Skeletal muscle satellite cell (primary cell): ENCODE measurements around the gene P3H2. TPM values are rescaled to one million over a fixed set of nuclear protein-coding genes. Genes with fewer than 3 reads are reported as not detected.

Experiments
- H3K27me3 ChIP-seq: 2 replicates; pipeline ENCODE4 v1.7.0; 2013; ENCODE audit warnings: low read length; ENCODE audit not compliant: control insufficient read depth, insufficient read depth
- H3K36me3 ChIP-seq: 2 replicates; pipeline ENCODE4 v1.7.0; 2013; ENCODE audit warnings: mild to moderate bottlenecking, control low read depth, low read length; ENCODE audit not compliant: insufficient read depth
- H3K4me1 ChIP-seq: 2 replicates; pipeline ENCODE4 v1.7.0; 2013; ENCODE audit warnings: low read length; ENCODE audit not compliant: control insufficient read depth, insufficient read depth
- H3K4me2 ChIP-seq: 2 replicates; pipeline ENCODE4 v1.7.0; 2013; ENCODE audit warnings: mild to moderate bottlenecking, low read length
- H3K4me3 ChIP-seq: 2 replicates; pipeline ENCODE4 v1.7.0; 2013; ENCODE audit warnings: low read length
- H3K9ac ChIP-seq: 2 replicates; pipeline ENCODE4 v1.7.0; 2013; ENCODE audit warnings: mild to moderate bottlenecking, low read depth, low read length, moderate library complexity
- H3K9me3 ChIP-seq: replicated peaks from 2 replicates; pipeline ENCODE4 v1.7.0; 2013; ENCODE audit warnings: mild to moderate bottlenecking, control low read depth, low read length
- small RNA-seq: library from RNA; depleted of rRNA; stranded (forward); fragments of <200 nt; gene quantifications from one replicate; pipeline ENCODE3, GENCODE V24; 2012

The P3H2 gene

GRCh38 chr3:189927975-189928895, 192.5 kb downstream of the P3H2 start:
- Histone ChIP-seq H3K27me3 (no peaks in the 10 kb centered on the region), H3K4me2 (no peak overlapping the region), H3K9ac (no peak overlapping the region), H3K4me3 (no peak overlapping the region), H3K9me3 (no peaks in the 10 kb centered on the region), H3K4me1 (no peaks in the 10 kb centered on the region), H3K36me3 (no peaks in the 10 kb centered on the region)

GRCh38 chr3:189921770-189922169, 198.9 kb downstream of the P3H2 start:
- H3K27me3 ChIP-seq: no peaks in the 10 kb centered on the region
- no peaks in the 10 kb centered on the region for H3K9me3 ChIP-seq
- no peaks in the 10 kb centered on the region for H3K36me3 ChIP-seq
- H3K4me3 ChIP-seq: no peak overlapping the region
- H3K9ac ChIP-seq: no peak overlapping the region
- H3K4me2 ChIP-seq: no peak overlapping the region
- peaks cover 5% of the 10 kb centered on the region for H3K4me1 ChIP-seq

GRCh38 chr3:189914799-189915198, 205.9 kb downstream of the P3H2 start:
- Histone ChIP-seq H3K4me2 (peak overlapping the region; percentile 29), H3K4me1 (peaks cover 21% of the 10 kb centered on the region), H3K9ac (no peak overlapping the region), H3K36me3 (no peaks in the 10 kb centered on the region), H3K4me3 (no peak overlapping the region), H3K9me3 (no peaks in the 10 kb centered on the region), H3K27me3 (no peaks in the 10 kb centered on the region)

GRCh38 chr3:189911001-189911400, 209.7 kb downstream of the P3H2 start:
- Histone ChIP-seq H3K36me3 (no peaks in the 10 kb centered on the region), H3K4me1 (peaks cover 26% of the 10 kb centered on the region), H3K9ac (no peak overlapping the region), H3K27me3 (no peaks in the 10 kb centered on the region), H3K9me3 (no peaks in the 10 kb centered on the region), H3K4me3 (no peak overlapping the region), H3K4me2 (no peak overlapping the region)

- H3K4me3 ChIP-seq: no peak overlapping the region
- H3K4me1 ChIP-seq: peaks cover 19% of the 10 kb centered on the region
- no peaks in the 10 kb centered on the region for H3K27me3 ChIP-seq
- no peak overlapping the region for H3K4me2 ChIP-seq
- H3K9ac ChIP-seq: no peak overlapping the region
- H3K9me3 ChIP-seq: no peaks in the 10 kb centered on the region
- H3K36me3 ChIP-seq: no peaks in the 10 kb centered on the region
These were observed 211.1 kb downstream of the P3H2 start for GRCh38 chr3:189909573-189909972.

- Histone ChIP-seq H3K36me3 (no peaks in the 10 kb centered on the region), H3K9ac (no peak overlapping the region), H3K4me2 (no peak overlapping the region), H3K4me1 (peaks cover 15% of the 10 kb centered on the region), H3K27me3 (no peaks in the 10 kb centered on the region), H3K9me3 (no peaks in the 10 kb centered on the region), H3K4me3 (no peak overlapping the region)
These were observed 211.6 kb downstream of the P3H2 start for GRCh38 chr3:189909139-189909538.

GRCh38 chr3:189908646-189909045, 212.1 kb downstream of the P3H2 start:
- H3K36me3 ChIP-seq: no peaks in the 10 kb centered on the region
- H3K4me2 ChIP-seq: peak overlapping the region; percentile 26
- no peak overlapping the region for H3K4me3 ChIP-seq
- H3K27me3 ChIP-seq: no peaks in the 10 kb centered on the region
- no peak overlapping the region for H3K9ac ChIP-seq
- no peaks in the 10 kb centered on the region for H3K9me3 ChIP-seq
- H3K4me1 ChIP-seq: peaks cover 12% of the 10 kb centered on the region

GRCh38 chr3:189907803-189908202, 212.9 kb downstream of the P3H2 start:
- H3K27me3 ChIP-seq: no peaks in the 10 kb centered on the region
- H3K36me3 ChIP-seq: no peaks in the 10 kb centered on the region
- no peak overlapping the region for H3K9ac ChIP-seq
- H3K4me2 ChIP-seq: no peak overlapping the region
- peaks cover 12% of the 10 kb centered on the region for H3K4me1 ChIP-seq
- no peaks in the 10 kb centered on the region for H3K9me3 ChIP-seq
- H3K4me3 ChIP-seq: no peak overlapping the region

Small RNAs within 50 kb of the gene (small RNA-seq; reads per million reads assigned to genes)
- not detected for gene RNU6-1109P
